H1 (cell line): Measurements from ENCODE around the gene OR12D1. TPM values are rescaled to one million over a fixed set of nuclear protein-coding genes. Genes with fewer than 3 reads are reported as not detected.

Source experiments
- CTCF ChIA-PET: fragments of 300-600 bp; sonication (Branson Sonifier 250); formaldehyde crosslinking; loops from one replicate; lab custom pipeline; 2021; ENCODE audit not compliant: partially characterized antibody; lab: Charles Lee
- POLR2A ChIA-PET: fragments of 300-600 bp; sonication (Branson Sonifier 250); formaldehyde crosslinking; loops from one replicate; lab custom pipeline; 2021; ENCODE audit warnings: inconsistent platforms; ENCODE audit not compliant: partially characterized antibody; lab: Charles Lee
- DNase-seq, 2 experiments: peaks; one replicate each; pipeline versions ENCODE4 v3.0.0 to v3.0.0-alpha.2; 2010 to 2022; ENCODE audit warnings: low spot score in 2 of 2, low read depth in 1 of 2, mixed read lengths in 1 of 2
- FAIRE-seq: peaks from 2 replicates; lab custom pipeline; 2011; peaks lifted over from hg19 to GRCh38; lab: Jason Lieb, UNC
- H2AFZ ChIP-seq: 2 replicates; pipeline ENCODE4 v1.8.1; 2012; ENCODE audit warnings: low read length, inconsistent platforms
- H2AK5ac ChIP-seq: 2 replicates; pipeline ENCODE4 v1.6.1; 2013; ENCODE audit warnings: low read depth, low read length
- H2BK120ac ChIP-seq: replicated peaks from 2 replicates; pipeline ENCODE3; 2013; ENCODE audit warnings: low read depth, low read length, inconsistent platforms
- H2BK12ac ChIP-seq: 2 replicates; pipeline ENCODE4 v1.6.1; 2013; ENCODE audit warnings: low read depth, low read length
- H2BK15ac ChIP-seq: 2 replicates; pipeline ENCODE4 v1.6.1; 2013; ENCODE audit warnings: low read length
- H2BK20ac ChIP-seq: 2 replicates; pipeline ENCODE4 v1.6.1; 2013; ENCODE audit warnings: low read length
- H2BK5ac ChIP-seq: 2 replicates; pipeline ENCODE4 v1.6.1; 2013; ENCODE audit warnings: low read depth, low read length
- H3K14ac ChIP-seq: 2 replicates; pipeline ENCODE4 v1.6.1; 2013; ENCODE audit warnings: inconsistent platforms; ENCODE audit not compliant: insufficient read length
- H3K18ac ChIP-seq: 2 replicates; pipeline ENCODE4 v1.6.1; 2013; ENCODE audit warnings: low read length; ENCODE audit errors: extremely low read depth
- H3K23ac ChIP-seq: 2 replicates; pipeline ENCODE4 v1.6.1; 2013; ENCODE audit warnings: inconsistent platforms; ENCODE audit not compliant: insufficient read length
- H3K23me2 ChIP-seq: 2 replicates; pipeline ENCODE4 v1.6.1; 2013; ENCODE audit warnings: low read depth, low read length
- H3K27ac ChIP-seq: 2 replicates; pipeline ENCODE4 v1.6.1; 2011; ENCODE audit warnings: low read depth, low read length, inconsistent platforms
- H3K27me3 ChIP-seq, 4 experiments: replicated peaks in 1 of 4; 1 replicate in 1 of 4; 2 replicates in 3 of 4; pipeline versions ENCODE4 v1.6.1 to v1.8.1; 2011 to 2013; ENCODE audit warnings: low read length in 3 of 4, mild to moderate bottlenecking in 3 of 4, inconsistent platforms in 2 of 4, mixed read lengths in 2 of 4, moderate library complexity in 1 of 4; ENCODE audit not compliant: control insufficient read depth in 3 of 4, insufficient read depth in 3 of 4; ENCODE audit errors: extremely low read depth in 1 of 4
- H3K36me3 ChIP-seq, 4 experiments: 2 replicates each; pipeline versions ENCODE4 v1.6.1 to v1.8.1; 2011 to 2013; ENCODE audit warnings: mild to moderate bottlenecking in 4 of 4, low read length in 3 of 4, moderate library complexity in 2 of 4, control low read depth in 1 of 4, inconsistent platforms in 1 of 4; ENCODE audit not compliant: insufficient read depth in 4 of 4, control insufficient read depth in 2 of 4
- H3K4ac ChIP-seq: replicated peaks from 2 replicates; pipeline ENCODE3; 2013; ENCODE audit warnings: low read length, low read depth, mixed read lengths, inconsistent platforms; ENCODE audit not compliant: insufficient read length
- H3K4me1 ChIP-seq, 4 experiments: replicated peaks in 1 of 4; 1 replicate in 1 of 4; 2 replicates in 3 of 4; pipeline versions ENCODE4 v1.6.1 to v1.8.1; 2011 to 2013; ENCODE audit warnings: low read length in 3 of 4, inconsistent platforms in 2 of 4, mixed read lengths in 1 of 4; ENCODE audit not compliant: insufficient read depth in 4 of 4, control insufficient read depth in 3 of 4
- H3K4me2 ChIP-seq, 2 experiments: 2 replicates each; pipeline versions ENCODE4 v1.6.1 to v1.8.1; 2011 to 2013; ENCODE audit warnings: low read depth in 2 of 2, low read length in 2 of 2, control low read depth in 1 of 2, inconsistent platforms in 1 of 2, mild to moderate bottlenecking in 1 of 2; ENCODE audit not compliant: insufficient read depth in 1 of 2
- H3K4me3 ChIP-seq, 4 experiments: fragments of 200-600, 300-600 bp in 1 of 4; sonication (generic), shearing (Covaris generic), sonication (Bioruptor Twin) in 1 of 4; 2 replicates each; pipeline versions ENCODE4 v1.5.1 to v1.8.1; 2011 to 2016; ENCODE audit warnings: low read length in 4 of 4, low read depth in 3 of 4, control low read depth in 2 of 4, inconsistent platforms in 2 of 4, mild to moderate bottlenecking in 2 of 4, mixed read lengths in 1 of 4, moderate library complexity in 1 of 4; ENCODE audit not compliant: insufficient read depth in 2 of 4; ENCODE audit errors: extremely low read depth in 1 of 4
- H3K56ac ChIP-seq: replicated peaks from 2 replicates; pipeline ENCODE3; 2013; ENCODE audit warnings: low read depth, mild to moderate bottlenecking, mixed read lengths, low read length, inconsistent platforms; ENCODE audit not compliant: insufficient read length
- H3K79me1 ChIP-seq: 2 replicates; pipeline ENCODE4 v1.6.1; 2013; ENCODE audit warnings: low read depth, low read length, control low read depth
- H3K79me2 ChIP-seq, 2 experiments: 2 replicates each; pipeline versions ENCODE4 v1.6.1 to v1.8.1; 2012 to 2013; ENCODE audit warnings: low read length in 2 of 2, mild to moderate bottlenecking in 2 of 2, inconsistent platforms in 1 of 2; ENCODE audit not compliant: insufficient read depth in 2 of 2, control insufficient read depth in 1 of 2
- H3K9ac ChIP-seq, 4 experiments: replicated peaks in 1 of 4; 1 replicate in 1 of 4; 2 replicates in 3 of 4; pipeline versions ENCODE4 v1.6.1 to v1.8.1; 2011 to 2013; ENCODE audit warnings: low read depth in 3 of 4, low read length in 3 of 4, control low read depth in 2 of 4, mild to moderate bottlenecking in 2 of 4, moderate library complexity in 2 of 4, inconsistent platforms in 1 of 4; ENCODE audit errors: extremely low read depth in 1 of 4
- H3K9me3 ChIP-seq, 2 experiments: 2 replicates each; pipeline versions ENCODE4 v1.6.1 to v1.8.1; 2012 to 2013; ENCODE audit warnings: mild to moderate bottlenecking in 2 of 2, moderate library complexity in 2 of 2, control low read depth in 1 of 2, inconsistent platforms in 1 of 2, low read depth in 1 of 2, low read length in 1 of 2, mixed read lengths in 1 of 2; ENCODE audit not compliant: insufficient read depth in 2 of 2
- H4K20me1 ChIP-seq, 2 experiments: replicated peaks in 1 of 2; 2 replicates each; pipeline versions ENCODE3 to v1.8.1; 2011 to 2013; ENCODE audit warnings: inconsistent platforms in 2 of 2, low read length in 2 of 2, mild to moderate bottlenecking in 1 of 2; ENCODE audit not compliant: insufficient read depth in 2 of 2, control insufficient read depth in 1 of 2
- H4K5ac ChIP-seq: 2 replicates; pipeline ENCODE4 v1.6.1; 2013; ENCODE audit warnings: low read length, low read depth, mixed read lengths, inconsistent platforms; ENCODE audit not compliant: insufficient read length
- H4K8ac ChIP-seq: 2 replicates; pipeline ENCODE4 v1.8.0; 2013; ENCODE audit warnings: mild to moderate bottlenecking, moderate library complexity, low read length, inconsistent platforms; ENCODE audit not compliant: insufficient read depth; ENCODE audit errors: extremely low read depth
- H4K91ac ChIP-seq: replicated peaks from 2 replicates; pipeline ENCODE3; 2013; ENCODE audit warnings: low read length, mixed read lengths, inconsistent platforms; ENCODE audit not compliant: insufficient read length
- BRCA1 ChIP-seq: IDR thresholded peaks from 2 replicates; pipeline ENCODE4 v1.6.1; 2012; ENCODE audit warnings: low read depth, low read length, improper control_type of control experiment
- CTBP2 ChIP-seq: IDR thresholded peaks from 2 replicates; pipeline ENCODE4 v1.7.0; 2011; ENCODE audit warnings: borderline replicate concordance, mild to moderate bottlenecking, moderate library complexity, mixed read lengths, low read length; ENCODE audit not compliant: insufficient read depth, insufficient read length
- JUND ChIP-seq: IDR thresholded peaks from 2 replicates; pipeline ENCODE4 v1.6.1; 2011; ENCODE audit warnings: mild to moderate bottlenecking, improper control_type of control experiment, low read length
- PHF8 ChIP-seq: fragments of 200-600 bp; sonication (generic); conservative IDR thresholded peaks from 2 replicates; pipeline ENCODE4 v1.7.1; 2012; ENCODE audit warnings: low read depth, mild to moderate bottlenecking, inconsistent platforms, low read length, moderate library complexity
- TCF12 ChIP-seq: IDR thresholded peaks from 2 replicates; pipeline ENCODE4 v1.6.1; 2011; ENCODE audit warnings: low read depth, mild to moderate bottlenecking, low read length
- TEAD4 ChIP-seq: IDR thresholded peaks from 2 replicates; pipeline ENCODE4 v1.6.1; 2012; ENCODE audit warnings: low read depth, low read length, inconsistent platforms, mixed read lengths
- WGBS, 2 experiments: shearing (Covaris generic) in 1 of 2; methylation state at CpG; one replicate each; pipeline versions ENCODE4 v1.1.6 to v1.1.7; 2013 to 2015; ENCODE audit warnings: low lambda C conversion rate in 2 of 2, mixed read lengths in 2 of 2, inconsistent platforms in 1 of 2, low coverage in 1 of 2, missing lambda C conversion rate in 1 of 2; ENCODE audit not compliant: insufficient replicate concordance in 2 of 2, insufficient coverage in 1 of 2, insufficient read length in 1 of 2; ENCODE audit errors: extremely low coverage in 1 of 2, missing lambda C conversion rate in 1 of 2; 5-methylcytosine and 5-hydroxymethylcytosine counted together
- polyA plus RNA-seq, 7 experiments: library from polyadenylated mRNA; depleted of rRNA in 3 of 7; stranded (reverse) in 5 of 7; unstranded in 2 of 7; fragments of >200 nt in 5 of 7; fragments of 200-250 nt in 2 of 7; gene quantifications; 1 replicate in 5 of 7; 2 replicates in 1 of 7; 4 replicates in 1 of 7; pipeline versions ENCODE4 v1.2.1 to v1.2.3, GENCODE V29; 2011 to 2013; ENCODE audit warnings: missing spikeins in 2 of 7, mixed read lengths in 2 of 7
- total RNA-seq: library from RNA; stranded (reverse); fragmentation: NEBNext Ultra II Directional; extraction: Animal tissue kit (Norgen Biotek cat#: 25700); gene quantifications from 2 replicates; pipeline ENCODE4 v1.2.1, GENCODE V29; 2021

The OR12D1 gene
- total and polyA plus RNA-seq, 2 of the 8 experiments (the other 6 are each of a cell fraction or from before 2014, with no cell fraction given) = not detected

DNA sequence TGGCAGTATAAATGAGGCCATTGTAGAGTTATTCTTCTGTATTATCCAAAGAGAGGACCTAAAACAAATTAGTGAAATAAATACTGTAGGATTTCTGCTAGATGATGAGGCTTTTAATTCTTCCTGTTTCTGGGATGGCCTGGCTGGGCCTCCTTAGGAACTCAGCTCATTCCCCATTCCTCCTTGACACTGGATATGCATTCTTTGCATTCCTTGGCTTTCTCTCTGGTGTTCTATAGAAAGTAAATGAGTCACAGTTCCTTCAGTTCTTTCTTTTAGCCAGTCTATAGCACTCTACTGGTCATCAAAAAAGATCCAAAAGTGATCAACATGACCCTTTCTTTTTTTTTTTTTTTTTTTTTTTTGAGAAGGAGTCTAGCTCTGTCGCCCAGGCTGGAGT is 32.9 kb downstream of the OR12D1 start:
- H2BK120ac ChIP-seq = no peak overlapping the region
- no peak overlapping the region for H2BK20ac ChIP-seq
- no peak overlapping the region for H3K9ac ChIP-seq
- peak; percentile 57 for FAIRE-seq
- no peak overlapping the region; a peak in 1 of 8 replicates for H3K4me3 ChIP-seq
- H3K36me3 ChIP-seq = no peaks in the 10 kb centered on the region
- DNase-seq = peak in 1 of 2 experiments; percentile 29
- CTCF ChIA-PET = interaction anchor here (0.7 to 1.1 kb wide), 3 partner anchors 12 to 372 kb away, joined by 3 to 4 read pairs (median 3); no protein-coding TSS in a partner anchor
- no peak overlapping the region for H3K14ac ChIP-seq
- no peak overlapping the region for H4K91ac ChIP-seq
- peaks cover 0 to 4% of the 10 kb centered on the region in 2 experiments; a peak in 1 of 4 replicates for H3K9me3 ChIP-seq
- WGBS, 2 experiments = no CpG with 5 or more reads among the region's 1 CpG
- H3K4me2 ChIP-seq = no peak overlapping the region
- H3K23ac ChIP-seq = no peak overlapping the region
- no peaks in the 10 kb centered on the region for H4K20me1 ChIP-seq
- no peak overlapping the region for H3K4ac ChIP-seq
- H3K27me3 ChIP-seq = no peaks in the 10 kb centered on the region
- no peak for TF ChIP-seq TCF12
- TF ChIP-seq JUND = peak; percentile 80
- TF ChIP-seq TEAD4 = peak; percentile 98
- no peak for TF ChIP-seq BRCA1
- no peak for TF ChIP-seq PHF8
- TF ChIP-seq CTBP2 = no peak
- TF ChIP-seq, all 59 proteins: peak for 2
- no peaks in the 10 kb centered on the region; the same call in 1 of the 2 replicates for H3K23me2 ChIP-seq
- no peaks in the 10 kb centered on the region for H3K79me1 ChIP-seq
- no peak overlapping the region for H3K56ac ChIP-seq
- no peak overlapping the region for H2AK5ac ChIP-seq
- H3K4me1 ChIP-seq = peaks cover 0 to 3% (median 2%) of the 10 kb centered on the region in 4 experiments; a peak in 5 of 7 replicates
- no peaks in the 10 kb centered on the region for H3K79me2 ChIP-seq
- no peak overlapping the region for H3K27ac ChIP-seq
- POLR2A ChIA-PET = interaction anchor here (1.0 to 2.0 kb wide), 2 partner anchors 24 to 147 kb away, joined by 3 to 4 read pairs; no protein-coding TSS in a partner anchor
- peak overlapping the region; percentile 62 for H4K5ac ChIP-seq
- H4K8ac ChIP-seq = no peak overlapping the region
- no peak overlapping the region for H2BK15ac ChIP-seq
- H2BK5ac ChIP-seq = no peak overlapping the region
- no peak overlapping the region for H2AFZ ChIP-seq
- 0 out of 2 replicates have a peak overlapping the region, but pooled peaks have one; percentile 36 for H3K18ac ChIP-seq
- no peak overlapping the region for H2BK12ac ChIP-seq
